Activated CD8-positive, alpha-beta memory T cell treated with anti-CD3 and anti-CD28 coated beads, Interleukin-2, amount 10 ng/mL, durations not matched to agents 7 days and 5 days (primary cell): Measurements from ENCODE around the gene WNT3. TPM values are rescaled to one million over a fixed set of nuclear protein-coding genes. Genes with fewer than 3 reads are reported as not detected.

Source experiments
- ATAC-seq: fragments of 150-1000 bp; cut with Tn5 transposase; one replicate; pipeline ENCODE4 v1.10.0; 2021; ENCODE audit warnings: moderate library complexity
- CTCF ChIA-PET: fragments of 350-600 bp; sonication (Branson Sonifier 250); formaldehyde crosslinking; loops from one replicate; lab custom pipeline; 2021; ENCODE audit warnings: antibody characterized with exemption; lab: Charles Lee
- DNase-seq: peaks from one replicate; pipeline ENCODE4 v3.0.0-alpha.2; 2020
- H3K27ac Mint-ChIP-seq: one replicate; pipeline ENCODE4 v1.8.0; 2021; ENCODE audit warnings: mild to moderate bottlenecking, mixed read lengths
- H3K27me3 Mint-ChIP-seq: one replicate; pipeline ENCODE4 v1.8.0; 2021; ENCODE audit warnings: mixed read lengths
- H3K36me3 Mint-ChIP-seq: one replicate; pipeline ENCODE4 v1.8.0; 2021; ENCODE audit warnings: mild to moderate bottlenecking, mixed read lengths
- H3K4me1 Mint-ChIP-seq: one replicate; pipeline ENCODE4 v1.8.0; 2021; ENCODE audit warnings: mixed read lengths
- H3K4me3 Mint-ChIP-seq: one replicate; pipeline ENCODE4 v1.8.0; 2021; ENCODE audit warnings: mild to moderate bottlenecking, moderate library complexity, mixed read lengths
- H3K9me3 Mint-ChIP-seq: one replicate; pipeline ENCODE4 v1.8.0; 2022; ENCODE audit warnings: low read depth, mixed read lengths
- total RNA-seq, 2 experiments: library from RNA; stranded (reverse); gene quantifications; one replicate each; pipeline ENCODE4 v1.2.3, GENCODE V29; 2021

The WNT3 gene
- total RNA-seq, 2 experiments from 2014 or later, result not detected

DNA sequence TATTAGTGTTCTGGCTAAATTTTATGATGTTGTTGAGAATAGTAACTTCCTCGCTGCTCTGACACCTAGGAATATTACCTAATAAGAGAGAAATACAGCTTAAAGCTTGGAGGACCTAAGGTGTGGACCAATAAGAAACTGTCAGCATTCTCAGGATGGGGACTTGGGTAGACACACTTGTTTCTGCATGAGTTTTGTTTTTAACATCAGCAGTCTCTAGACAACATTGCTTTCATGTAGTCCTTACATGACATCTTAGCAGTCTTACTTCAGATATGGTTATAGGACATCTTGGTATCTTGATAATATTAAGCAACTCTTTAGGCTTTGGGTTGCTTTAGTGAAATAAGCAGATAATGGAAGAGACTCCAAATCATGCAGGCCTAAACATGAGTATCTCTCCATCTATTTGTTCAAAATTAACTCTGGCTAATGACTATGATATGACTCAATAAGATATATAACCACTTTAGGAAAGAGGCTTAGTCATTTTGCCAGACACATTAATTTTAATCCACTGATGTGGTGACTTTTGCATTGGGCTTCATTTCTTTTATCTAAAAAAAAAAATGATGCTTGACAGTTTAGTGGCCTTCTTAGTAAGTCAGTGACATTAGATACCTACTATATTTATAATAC is 84.5 kb downstream of the WNT3 start:
- CTCF ChIA-PET, result interaction anchor here (1.1 kb wide), 1 partner anchor 13 kb away, joined by 3 read pairs; no protein-coding TSS in a partner anchor
- ATAC-seq (no peak), DNase-seq (no peak)
- Mint-ChIP-seq H3K27me3 (no peaks in the 10 kb centered on the region), H3K4me1 (no peaks in the 10 kb centered on the region), H3K4me3 (no peak overlapping the region), H3K9me3 (no peaks in the 10 kb centered on the region), H3K36me3 (peaks cover 5% of the 10 kb centered on the region), H3K27ac (no peak overlapping the region)

DNA sequence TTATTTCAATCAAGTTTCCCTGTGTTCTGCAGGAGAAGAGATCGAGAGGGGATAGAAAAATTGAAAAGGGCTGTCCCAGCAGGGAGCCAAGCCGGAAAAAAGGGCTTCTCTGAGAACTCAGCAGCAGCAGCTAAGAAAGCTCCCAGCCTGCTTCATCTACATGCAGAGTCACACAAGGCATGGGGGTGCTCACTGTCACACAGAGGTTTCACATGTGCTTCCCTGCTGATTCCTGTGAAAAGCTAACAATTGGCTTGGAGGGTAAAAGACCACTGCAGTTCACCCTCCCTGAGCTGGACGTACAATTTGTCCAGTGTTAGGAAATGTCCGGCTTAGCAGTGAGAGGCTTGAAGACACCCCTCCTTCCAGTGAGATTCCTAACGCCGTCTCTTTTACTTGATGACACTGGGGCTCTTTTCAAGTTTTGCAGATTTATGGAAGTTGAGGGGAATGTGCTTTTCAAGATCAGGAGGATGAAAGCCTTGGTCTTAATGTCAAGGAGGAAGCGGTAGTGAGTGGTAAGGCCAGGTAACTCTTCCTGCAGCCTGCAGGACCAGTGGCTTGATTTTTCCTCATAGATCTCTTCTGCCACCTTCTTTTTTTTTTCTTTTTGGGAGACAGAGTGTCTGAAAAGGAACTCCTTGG is 85.6 kb downstream of the WNT3 start:
- H3K9me3 Mint-ChIP-seq, result no peaks in the 10 kb centered on the region
- no peaks in the 10 kb centered on the region for H3K4me1 Mint-ChIP-seq
- no peak overlapping the region for H3K4me3 Mint-ChIP-seq
- H3K36me3 Mint-ChIP-seq, result peaks cover 5% of the 10 kb centered on the region
- no peak for DNase-seq
- H3K27me3 Mint-ChIP-seq, result no peaks in the 10 kb centered on the region
- no peak overlapping the region for H3K27ac Mint-ChIP-seq
- ATAC-seq, result no peak
- CTCF ChIA-PET, result interaction anchor here (1.1 kb wide), 1 partner anchor 12 kb away, joined by 3 read pairs; no protein-coding TSS in a partner anchor

GRCh38 chr17:46732160-46732559 is 86.3 kb downstream of the WNT3 start:
- H3K36me3 Mint-ChIP-seq, result peaks cover 5% of the 10 kb centered on the region
- H3K4me1 Mint-ChIP-seq, result no peaks in the 10 kb centered on the region
- H3K27me3 Mint-ChIP-seq, result no peaks in the 10 kb centered on the region
- H3K27ac Mint-ChIP-seq, result no peak overlapping the region
- H3K4me3 Mint-ChIP-seq, result no peak overlapping the region
- no peaks in the 10 kb centered on the region for H3K9me3 Mint-ChIP-seq
- CTCF ChIA-PET, result no interaction called here
- ATAC-seq (no peak), DNase-seq (no peak)

GRCh38 chr17:46730679-46731078 is 87.8 kb downstream of the WNT3 start:
- Mint-ChIP-seq H3K4me3 (no peak overlapping the region), H3K9me3 (no peaks in the 10 kb centered on the region), H3K4me1 (no peaks in the 10 kb centered on the region), H3K36me3 (peaks cover 5% of the 10 kb centered on the region), H3K27ac (no peak overlapping the region), H3K27me3 (no peaks in the 10 kb centered on the region)
- CTCF ChIA-PET, result no interaction called here
- no peak for ATAC-seq
- no peak for DNase-seq

- no peak for DNase-seq
- Mint-ChIP-seq H3K27me3 (no peaks in the 10 kb centered on the region), H3K4me1 (no peaks in the 10 kb centered on the region), H3K9me3 (no peaks in the 10 kb centered on the region), H3K27ac (no peak overlapping the region), H3K4me3 (no peak overlapping the region), H3K36me3 (peaks cover 5% of the 10 kb centered on the region)
- CTCF ChIA-PET, result no interaction called here
- ATAC-seq, result no peak
Measured at GRCh38 chr17:46730026-46730425, 88.5 kb downstream of the WNT3 start.

DNA sequence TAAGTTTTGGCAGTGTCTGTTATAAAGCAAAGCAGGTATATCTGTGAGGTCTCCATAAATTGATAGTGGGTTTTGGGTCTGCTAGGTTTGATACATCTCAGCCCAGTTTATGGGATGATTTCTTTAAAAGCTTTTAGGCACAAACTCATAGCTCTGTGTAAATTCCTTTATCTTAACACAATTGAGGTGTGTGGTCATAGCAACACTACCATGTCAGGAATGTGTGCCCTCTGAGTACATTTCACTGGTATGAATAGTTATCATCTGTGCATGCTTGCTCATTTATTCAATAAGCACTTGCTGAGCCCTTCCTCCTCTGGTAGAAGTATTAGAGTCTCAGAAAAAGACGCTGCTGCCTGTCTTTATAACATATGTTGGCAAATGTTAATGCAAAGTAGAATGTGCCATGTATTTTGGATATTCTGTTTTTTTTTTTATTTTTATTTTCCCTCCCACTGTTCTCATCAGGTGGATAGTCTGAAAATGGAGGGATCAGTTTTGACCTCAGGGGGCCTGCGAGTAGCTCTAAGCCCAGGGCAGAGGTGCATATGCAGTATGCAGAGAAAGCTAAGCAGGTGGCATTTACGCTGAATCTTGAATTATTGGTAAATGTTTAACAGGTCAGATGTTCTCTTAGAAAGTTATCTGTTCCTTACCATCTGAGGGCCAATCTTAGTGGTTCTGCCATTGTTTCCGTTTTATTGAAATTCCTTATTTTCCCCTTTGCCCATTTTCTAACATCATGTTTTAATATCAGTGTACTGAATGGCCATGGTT is 90.7 kb downstream of the WNT3 start:
- peaks cover 8% of the 10 kb centered on the region for H3K36me3 Mint-ChIP-seq
- H3K27ac Mint-ChIP-seq, result no peak overlapping the region
- no peak for DNase-seq
- H3K27me3 Mint-ChIP-seq, result no peaks in the 10 kb centered on the region
- CTCF ChIA-PET, result no interaction called here
- no peaks in the 10 kb centered on the region for H3K4me1 Mint-ChIP-seq
- ATAC-seq, result no peak
- H3K4me3 Mint-ChIP-seq, result no peak overlapping the region
- no peaks in the 10 kb centered on the region for H3K9me3 Mint-ChIP-seq

- H3K27ac Mint-ChIP-seq, result no peak overlapping the region
- no peak for DNase-seq
- no peak for ATAC-seq
- no peaks in the 10 kb centered on the region for H3K9me3 Mint-ChIP-seq
- no peaks in the 10 kb centered on the region for H3K4me1 Mint-ChIP-seq
- peaks cover 9% of the 10 kb centered on the region for H3K36me3 Mint-ChIP-seq
- no peak overlapping the region for H3K4me3 Mint-ChIP-seq
- CTCF ChIA-PET, result no interaction called here
- no peaks in the 10 kb centered on the region for H3K27me3 Mint-ChIP-seq
Measured at GRCh38 chr17:46726206-46726605, 92.3 kb downstream of the WNT3 start.

DNA sequence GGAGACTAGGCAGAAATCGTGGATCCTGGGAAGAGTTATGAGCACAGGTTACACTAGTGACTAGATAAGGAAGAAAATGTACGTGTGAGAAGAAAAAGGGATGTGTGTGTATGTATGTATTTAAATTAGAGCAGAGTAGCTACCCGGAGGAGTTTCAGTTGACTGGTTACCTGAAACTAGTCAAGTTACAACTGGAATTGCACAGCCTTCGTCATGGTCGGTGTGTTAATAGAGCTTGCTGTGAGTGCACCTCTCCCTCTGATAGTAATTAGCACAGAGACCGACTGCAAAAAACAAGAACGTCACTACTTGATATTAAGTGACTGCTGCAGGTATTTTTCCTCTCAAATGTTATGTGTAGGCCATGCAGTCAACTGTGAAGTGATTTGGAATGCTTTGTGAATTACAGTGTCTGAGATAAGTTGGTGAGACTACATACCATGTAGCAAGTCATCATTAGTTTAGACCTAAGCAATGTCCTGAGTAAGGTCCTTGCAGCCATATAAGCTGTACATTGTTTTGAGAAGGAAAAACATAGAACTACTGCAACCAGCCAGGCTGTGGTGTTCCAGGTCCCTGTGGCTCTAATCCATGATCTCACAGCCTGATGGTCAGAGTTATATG is 95.7 kb downstream of the WNT3 start:
- H3K27me3 Mint-ChIP-seq, result no peaks in the 10 kb centered on the region
- ATAC-seq, result no peak

DNA sequence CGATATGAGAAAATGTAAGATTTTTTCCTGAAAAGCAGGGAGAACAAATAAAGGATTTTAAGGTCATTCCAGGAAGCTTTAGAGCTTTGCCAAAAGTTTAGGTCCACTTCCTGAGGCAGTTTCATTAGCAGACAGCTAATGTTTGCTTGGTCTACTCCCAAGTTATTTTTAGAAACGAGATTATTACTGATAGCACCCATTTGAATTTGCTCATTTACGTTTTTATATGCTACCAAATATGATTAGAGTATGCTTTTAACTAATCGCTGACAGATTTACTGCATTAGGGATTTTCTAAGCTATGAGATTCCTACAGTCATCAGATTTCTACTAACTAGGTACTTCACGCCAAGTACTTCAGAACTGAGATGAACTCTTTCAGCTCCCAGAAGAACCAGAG is 98.1 kb downstream of the WNT3 start:
- Mint-ChIP-seq H3K27ac (no peak overlapping the region), H3K4me1 (no peaks in the 10 kb centered on the region), H3K9me3 (no peaks in the 10 kb centered on the region), H3K27me3 (no peaks in the 10 kb centered on the region), H3K36me3 (peaks cover 8% of the 10 kb centered on the region), H3K4me3 (no peak overlapping the region)
- no peak for DNase-seq
- CTCF ChIA-PET, result no interaction called here
- ATAC-seq, result no peak

More for the DNA sequence above, 95.7 kb downstream of the WNT3 start:
- DNase-seq, result no peak
- Mint-ChIP-seq H3K4me1 (no peaks in the 10 kb centered on the region), H3K9me3 (no peaks in the 10 kb centered on the region), H3K36me3 (peaks cover 5% of the 10 kb centered on the region), H3K4me3 (no peak overlapping the region), H3K27ac (no peak overlapping the region)
- CTCF ChIA-PET, result no interaction called here

DNA sequence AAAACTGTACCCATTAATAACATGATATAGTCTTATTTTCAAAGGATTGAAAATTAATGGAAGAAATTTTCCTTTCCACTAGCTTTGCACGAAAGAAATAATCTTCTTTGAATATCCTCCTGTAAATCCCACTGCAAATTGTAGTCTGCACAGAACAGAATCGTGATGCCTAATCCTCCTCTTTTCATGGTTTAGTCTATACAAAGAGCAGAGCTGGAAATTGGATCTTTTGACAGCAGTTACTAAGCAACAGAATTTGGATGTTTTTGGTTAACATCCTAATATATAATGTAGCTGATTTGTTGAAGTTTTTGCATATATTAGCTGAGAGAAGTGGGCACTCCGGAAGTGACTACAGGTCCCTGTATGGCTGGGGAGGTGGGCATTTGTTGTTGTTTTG is 98.6 kb downstream of the WNT3 start:
- ATAC-seq (no peak), DNase-seq (no peak)
- no peak overlapping the region for H3K4me3 Mint-ChIP-seq
- H3K27me3 Mint-ChIP-seq, result no peaks in the 10 kb centered on the region
- H3K4me1 Mint-ChIP-seq, result no peaks in the 10 kb centered on the region
- no peaks in the 10 kb centered on the region for H3K9me3 Mint-ChIP-seq
- CTCF ChIA-PET, result no interaction called here
- peaks cover 9% of the 10 kb centered on the region for H3K36me3 Mint-ChIP-seq
- H3K27ac Mint-ChIP-seq, result no peak overlapping the region

DNA sequence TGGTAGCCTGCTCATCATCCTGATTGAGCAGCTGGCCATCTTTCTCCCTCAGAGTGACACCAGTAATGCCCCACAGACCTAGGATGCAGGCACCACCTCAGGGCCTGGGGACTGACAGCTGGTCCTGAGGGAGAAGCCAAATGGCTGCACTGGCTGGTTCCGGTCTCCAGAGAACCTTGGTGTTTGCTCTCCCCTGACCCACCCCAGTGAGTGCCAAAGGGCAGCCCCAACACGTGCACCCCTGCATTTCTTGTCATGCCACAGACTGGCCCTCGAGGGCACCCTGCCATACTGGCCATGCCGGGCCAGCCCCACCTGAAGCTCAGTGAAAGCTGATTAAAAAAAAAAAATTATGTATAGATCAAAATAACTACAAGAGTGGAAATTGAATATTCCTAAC is 100.5 kb downstream of the WNT3 start:
- ATAC-seq, result no peak
- CTCF ChIA-PET, result no interaction called here

More for the DNA sequence above, 100.5 kb downstream of the WNT3 start:
- Mint-ChIP-seq H3K36me3 (peaks cover 17% of the 10 kb centered on the region), H3K27ac (no peak overlapping the region), H3K4me3 (no peak overlapping the region), H3K27me3 (no peaks in the 10 kb centered on the region), H3K9me3 (no peaks in the 10 kb centered on the region), H3K4me1 (peaks cover 6% of the 10 kb centered on the region)
- no peak for DNase-seq
